MM.1S (cell line): Measurements from ENCODE around the gene RYK.

ENCODE experiments used
- CTCF ChIP-seq: fragments of 300-600 bp; sonication (generic); IDR thresholded peaks from 2 replicates; pipeline ENCODE4 v1.5.1; 2016; ENCODE audit warnings: antibody characterized with exemption, low read length, mixed read lengths
- EZH2phosphoT487 ChIP-seq: fragments of 300-600 bp; sonication (generic); IDR thresholded peaks from 2 replicates; pipeline ENCODE4 v1.6.1; 2018; ENCODE audit warnings: antibody characterized with exemption, low read length

DNA sequence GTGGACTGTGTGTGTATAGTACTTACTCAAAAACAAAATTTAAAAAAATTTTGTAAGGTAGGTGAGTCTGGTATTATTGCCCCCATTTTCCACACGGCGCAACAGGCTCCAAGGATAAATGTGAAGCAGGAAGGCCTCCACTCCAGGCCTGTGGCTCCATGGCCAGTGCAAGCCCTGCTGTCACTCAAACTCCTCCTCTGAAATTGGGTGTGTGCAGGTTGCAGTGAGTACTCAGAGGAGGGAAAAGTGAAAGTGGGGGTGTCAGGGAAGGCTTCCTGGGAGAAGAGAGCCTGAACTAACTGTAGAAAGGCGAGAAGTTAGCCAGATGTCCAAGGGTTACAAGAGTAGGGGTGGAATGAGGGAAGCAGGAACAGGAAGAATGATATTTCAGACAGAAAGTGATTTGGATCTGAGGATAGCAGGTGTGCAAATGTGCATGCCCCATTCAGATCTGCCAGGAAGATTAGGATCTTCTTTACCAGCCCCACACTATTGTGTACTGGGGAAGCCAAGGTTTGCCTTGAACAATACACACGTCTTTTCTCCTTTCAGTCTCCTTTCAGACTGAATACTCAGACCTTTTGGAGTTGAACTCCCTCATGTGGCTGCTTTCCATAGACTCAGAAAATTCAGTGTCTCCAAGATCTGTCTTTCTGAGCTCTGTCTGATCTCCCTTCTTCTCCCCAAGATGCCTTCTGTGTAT, 48.7 kb upstream of the RYK start:
- peak; percentile 32; the same call in 1 of the 2 replicates for TF ChIP-seq CTCF
- TF ChIP-seq EZH2phosphoT487: no peak
